ENCODE results near the gene CPVL.

The CPVL gene

DNA sequence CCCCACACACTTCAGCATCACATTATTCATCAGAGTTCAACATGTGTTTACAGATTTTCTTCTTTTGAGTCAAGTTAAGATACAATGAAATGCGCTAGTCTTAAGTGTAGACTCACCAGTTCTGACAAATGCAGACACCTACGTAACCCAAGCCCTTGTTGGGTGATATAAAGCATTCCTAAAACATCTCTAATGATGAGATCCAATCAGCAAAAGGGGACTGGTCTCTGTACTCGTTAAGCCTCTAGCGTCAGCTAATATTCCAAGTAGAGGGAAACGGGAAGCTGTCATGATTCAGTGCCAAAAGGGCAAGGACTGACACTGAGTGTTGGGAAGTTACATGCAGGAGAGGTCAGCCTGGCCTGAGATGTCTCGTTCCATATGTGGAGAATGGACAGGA, 149.5 kb downstream of the CPVL start (continued):
- TF ChIP-seq, protein P1, sequence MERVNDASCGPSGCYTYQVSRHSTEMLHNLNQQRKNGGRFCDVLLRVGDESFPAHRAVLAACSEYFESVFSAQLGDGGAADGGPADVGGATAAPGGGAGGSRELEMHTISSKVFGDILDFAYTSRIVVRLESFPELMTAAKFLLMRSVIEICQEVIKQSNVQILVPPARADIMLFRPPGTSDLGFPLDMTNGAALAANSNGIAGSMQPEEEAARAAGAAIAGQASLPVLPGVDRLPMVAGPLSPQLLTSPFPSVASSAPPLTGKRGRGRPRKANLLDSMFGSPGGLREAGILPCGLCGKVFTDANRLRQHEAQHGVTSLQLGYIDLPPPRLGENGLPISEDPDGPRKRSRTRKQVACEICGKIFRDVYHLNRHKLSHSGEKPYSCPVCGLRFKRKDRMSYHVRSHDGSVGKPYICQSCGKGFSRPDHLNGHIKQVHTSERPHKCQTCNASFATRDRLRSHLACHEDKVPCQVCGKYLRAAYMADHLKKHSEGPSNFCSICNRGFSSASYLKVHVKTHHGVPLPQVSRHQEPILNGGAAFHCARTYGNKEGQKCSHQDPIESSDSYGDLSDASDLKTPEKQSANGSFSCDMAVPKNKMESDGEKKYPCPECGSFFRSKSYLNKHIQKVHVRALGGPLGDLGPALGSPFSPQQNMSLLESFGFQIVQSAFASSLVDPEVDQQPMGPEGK (tag by site-specific recombination; IDR thresholded peaks at IDR 0.05), result no peak
- TF ChIP-seq KLF7 (tag by site-specific recombination; IDR thresholded peaks at IDR 0.05; ENCODE audit: borderline replicate concordance) (no peak), ZNF473 (tag by site-specific recombination; IDR thresholded peaks at IDR 0.05) (no peak), ZNF501 (tag by site-specific recombination; IDR thresholded peaks at IDR 0.05) (no peak)

- H3K36me3 ChIP-seq (ENCODE audit: control insufficient read depth in 2 of 2, insufficient read depth in 1 of 2, low read length in 2 of 2), result no peaks in the 10 kb centered on the region
- no peaks in the 10 kb centered on the region for H3K4me1 ChIP-seq (ENCODE audit: control insufficient read depth, insufficient read depth, low read length)
- H3K27ac ChIP-seq (ENCODE audit: extremely low read depth, low read depth, low read length), result no peak overlapping the region
- no peak overlapping the region for H3K4me3 ChIP-seq (ENCODE audit: low read depth, low read length)
- no peak for TF ChIP-seq KLF10 (tag by site-specific recombination; IDR thresholded peaks at IDR 0.05)
- no peak for TF ChIP-seq ZIC2 (tag by site-specific recombination; IDR thresholded peaks at IDR 0.05)
- no peak for TF ChIP-seq ZNF214 (tag by site-specific recombination; IDR thresholded peaks at IDR 0.05; ENCODE audit: borderline replicate concordance)
- H3K9me3 ChIP-seq (ENCODE audit: control insufficient read depth, insufficient read depth, low read depth, low read length), result no peaks in the 10 kb centered on the region
- ChIA-PET CTCF (no interaction called here), POLR2A (no interaction called here)
These were observed 153.0 kb downstream of the CPVL start for GRCh38 chr7:28993371-28993770.

DNA sequence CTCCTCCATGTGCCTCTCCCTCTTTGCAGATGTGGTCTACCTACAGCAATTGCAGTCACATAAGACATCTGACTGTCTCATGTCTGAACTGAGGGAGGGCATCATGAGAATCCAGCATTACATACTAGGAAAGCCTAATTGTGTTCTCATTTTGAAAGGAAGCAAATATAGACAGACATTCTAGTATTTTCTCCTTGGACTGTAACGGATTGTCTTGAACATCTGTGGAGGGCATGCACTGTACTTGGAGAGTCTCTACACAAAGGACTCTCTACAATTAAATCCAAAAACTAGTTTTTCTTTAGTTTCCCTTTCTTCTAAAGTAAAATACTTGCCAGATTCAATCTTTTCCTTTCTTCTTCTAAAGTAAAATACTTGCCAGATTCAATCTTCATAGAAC, 153.5 kb downstream of the CPVL start:
- ChIA-PET POLR2A (no interaction called here), CTCF (no interaction called here)
- TF ChIP-seq KLF10 (tag by site-specific recombination; IDR thresholded peaks at IDR 0.05) (no peak), ZNF354C (tag by site-specific recombination; IDR thresholded peaks at IDR 0.05; ENCODE audit: borderline replicate concordance, low read depth) (no peak), ZNF138 (tag by site-specific recombination; IDR thresholded peaks at IDR 0.05; ENCODE audit: borderline replicate concordance) (no peak), REST (tag by site-specific recombination; IDR thresholded peaks at IDR 0.05) (no peak), GLIS1 (tag by site-specific recombination; IDR thresholded peaks at IDR 0.05) (no peak), ZNF518A (tag by site-specific recombination; conservative IDR thresholded peaks at IDR 0.05; ENCODE audit: low read depth) (no peak), ZNF654 (tag by site-specific recombination; IDR thresholded peaks at IDR 0.05; ENCODE audit: low read depth) (no peak), ZNF600 (tag by site-specific recombination; IDR thresholded peaks at IDR 0.05) (no peak), ZNF776 (tag by site-specific recombination; IDR thresholded peaks at IDR 0.05; ENCODE audit: borderline replicate concordance) (no peak), HOXC10 (CRISPR knock-in tag; IDR thresholded peaks at IDR 0.05) (no peak), HOXA7 (CRISPR knock-in tag; IDR thresholded peaks at IDR 0.05; ENCODE audit: borderline replicate concordance) (no peak)
- TF ChIP-seq, protein P2, sequence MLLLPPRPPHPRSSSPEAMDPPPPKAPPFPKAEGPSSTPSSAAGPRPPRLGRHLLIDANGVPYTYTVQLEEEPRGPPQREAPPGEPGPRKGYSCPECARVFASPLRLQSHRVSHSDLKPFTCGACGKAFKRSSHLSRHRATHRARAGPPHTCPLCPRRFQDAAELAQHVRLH (tag by site-specific recombination; IDR thresholded peaks at IDR 0.05), result no peak
- TF ChIP-seq, protein P3, sequence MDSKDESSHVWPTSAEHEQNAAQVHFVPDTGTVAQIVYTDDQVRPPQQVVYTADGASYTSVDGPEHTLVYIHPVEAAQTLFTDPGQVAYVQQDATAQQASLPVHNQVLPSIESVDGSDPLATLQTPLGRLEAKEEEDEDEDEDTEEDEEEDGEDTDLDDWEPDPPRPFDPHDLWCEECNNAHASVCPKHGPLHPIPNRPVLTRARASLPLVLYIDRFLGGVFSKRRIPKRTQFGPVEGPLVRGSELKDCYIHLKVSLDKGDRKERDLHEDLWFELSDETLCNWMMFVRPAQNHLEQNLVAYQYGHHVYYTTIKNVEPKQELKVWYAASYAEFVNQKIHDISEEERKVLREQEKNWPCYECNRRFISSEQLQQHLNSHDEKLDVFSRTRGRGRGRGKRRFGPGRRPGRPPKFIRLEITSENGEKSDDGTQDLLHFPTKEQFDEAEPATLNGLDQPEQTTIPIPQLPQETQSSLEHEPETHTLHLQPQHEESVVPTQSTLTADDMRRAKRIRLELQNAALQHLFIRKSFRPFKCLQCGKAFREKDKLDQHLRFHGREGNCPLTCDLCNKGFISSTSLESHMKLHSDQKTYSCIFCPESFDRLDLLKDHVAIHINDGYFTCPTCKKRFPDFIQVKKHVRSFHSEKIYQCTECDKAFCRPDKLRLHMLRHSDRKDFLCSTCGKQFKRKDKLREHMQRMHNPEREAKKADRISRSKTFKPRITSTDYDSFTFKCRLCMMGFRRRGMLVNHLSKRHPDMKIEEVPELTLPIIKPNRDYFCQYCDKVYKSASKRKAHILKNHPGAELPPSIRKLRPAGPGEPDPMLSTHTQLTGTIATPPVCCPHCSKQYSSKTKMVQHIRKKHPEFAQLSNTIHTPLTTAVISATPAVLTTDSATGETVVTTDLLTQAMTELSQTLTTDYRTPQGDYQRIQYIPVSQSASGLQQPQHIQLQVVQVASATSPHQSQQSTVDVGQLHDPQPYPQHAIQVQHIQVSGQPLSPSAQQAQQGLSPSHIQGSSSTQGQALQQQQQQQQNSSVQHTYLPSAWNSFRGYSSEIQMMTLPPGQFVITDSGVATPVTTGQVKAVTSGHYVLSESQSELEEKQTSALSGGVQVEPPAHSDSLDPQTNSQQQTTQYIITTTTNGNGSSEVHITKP (tag by site-specific recombination; IDR thresholded peaks at IDR 0.05), result no peak

More for the DNA sequence above, 153.5 kb downstream of the CPVL start:
- Histone ChIP-seq H3K9me3 (ENCODE audit: control insufficient read depth, insufficient read depth, low read depth, low read length) (no peaks in the 10 kb centered on the region), H3K36me3 (ENCODE audit: control insufficient read depth in 2 of 2, insufficient read depth in 1 of 2, low read length in 2 of 2) (no peaks in the 10 kb centered on the region), H3K4me3 (ENCODE audit: low read depth, low read length) (no peak overlapping the region), H3K4me1 (ENCODE audit: control insufficient read depth, insufficient read depth, low read length) (no peaks in the 10 kb centered on the region), H3K27ac (ENCODE audit: extremely low read depth, low read depth, low read length) (no peak overlapping the region)

Data from HEK293 (cell line).